K562 (cell line): Measurements from ENCODE around the gene AGFG2. TPM values are rescaled to one million over a fixed set of nuclear protein-coding genes. Genes with fewer than 3 reads are reported as not detected.
A peak's percentile ranks its signal among the peaks of the same experiment; 100 is the strongest.

Source experiments
- ATAC-seq: fragments of 200-7000 bp; cut with Tn5 transposase; 3 replicates; pipeline ENCODE4 v1.9.1; 2020; ENCODE audit warnings: moderate library complexity
- BruUV-seq: library from RNA; stranded (reverse); fragments of 400-500 nt; replicated peaks from 2 replicates; lab custom pipeline; 2021; lab: Mats Ljungman, UMichigan
- CTCF ChIA-PET: fragments of 300-600 bp; formaldehyde crosslinking; extraction: SDS; loops from one replicate; lab custom pipeline; 2021; ENCODE audit warnings: low intra/inter-chr PET ratio; lab: Yijun Ruan, JAX
- POLR2A ChIA-PET: fragments of 300-600, 350-650 bp; sonication (Branson Sonifier 250); formaldehyde crosslinking; extraction: SDS; loops from one replicate; lab custom pipeline; 2021; ENCODE audit warnings: antibody characterized with exemption, inconsistent platforms; lab: Yijun Ruan, JAX
- DNase-seq, 4 experiments: peaks; one replicate each; pipeline versions ENCODE4 v3.0.0 to v3.0.0-alpha.2; 2011 to 2018; ENCODE audit warnings: low spot score in 3 of 4, mixed read lengths in 3 of 4; ENCODE audit errors: extremely low read depth in 1 of 4
- FAIRE-seq: peaks from 2 replicates; lab custom pipeline; 2011; peaks lifted over from hg19 to GRCh38; lab: Jason Lieb, UNC
- H2AFZ ChIP-seq: 2 replicates; pipeline ENCODE4 v1.6.0; 2011; ENCODE audit warnings: low read depth, low read length, control low read depth, inconsistent platforms
- H3K27ac ChIP-seq: fragments of 200-600 bp; 3 replicates; pipeline ENCODE4 v1.8.0; 2011; ENCODE audit warnings: low read depth, mild to moderate bottlenecking, control low read depth, inconsistent platforms, low read length, moderate library complexity, mixed read lengths; ENCODE audit errors: extremely low read depth
- H3K27me3 ChIP-seq, 2 experiments: fragments of 300-600 bp in 1 of 2; 2 replicates in 1 of 2; 3 replicates in 1 of 2; pipeline versions ENCODE4 v1.6.0 to v1.8.0; 2011; ENCODE audit warnings: inconsistent platforms in 2 of 2, low read length in 2 of 2, mild to moderate bottlenecking in 1 of 2, mixed read lengths in 1 of 2, moderate library complexity in 1 of 2; ENCODE audit not compliant: control insufficient read depth in 2 of 2, insufficient read depth in 2 of 2
- H3K36me3 ChIP-seq: fragments of 300-600 bp; 3 replicates; pipeline ENCODE4 v1.8.0; 2011; ENCODE audit warnings: mild to moderate bottlenecking, low read length, inconsistent platforms; ENCODE audit not compliant: control insufficient read depth, insufficient read depth
- H3K4me1 ChIP-seq, 2 experiments: fragments of 200-600 bp in 1 of 2; replicated peaks in 1 of 2; 2 replicates in 1 of 2; 3 replicates in 1 of 2; pipeline versions ENCODE4 v1.5.1 to v1.8.0; 2011; ENCODE audit warnings: inconsistent platforms in 2 of 2, low read length in 2 of 2, mild to moderate bottlenecking in 1 of 2, mixed read lengths in 1 of 2, moderate library complexity in 1 of 2; ENCODE audit not compliant: control insufficient read depth in 2 of 2, insufficient read depth in 2 of 2
- H3K4me2 ChIP-seq: 2 replicates; pipeline ENCODE4 v1.6.1; 2011; ENCODE audit warnings: low read length, control low read depth, inconsistent platforms, mixed read lengths; ENCODE audit not compliant: insufficient read depth
- H3K4me3 ChIP-seq: fragments of 200-600 bp; sonication (generic), shearing (Covaris generic); 2 replicates; pipeline ENCODE4 v1.5.1; 2016; ENCODE audit warnings: control low read depth, inconsistent platforms
- H3K79me2 ChIP-seq: fragments of 200-600 bp; 3 replicates; pipeline ENCODE4 v1.8.0; 2011; ENCODE audit warnings: low read length, inconsistent platforms; ENCODE audit not compliant: control insufficient read depth, insufficient read depth
- H3K9ac ChIP-seq, 2 experiments: 2 replicates each; pipeline versions ENCODE4 v1.6.0 to v1.6.1; 2011; ENCODE audit warnings: low read depth in 2 of 2, low read length in 2 of 2, control low read depth in 1 of 2, inconsistent platforms in 1 of 2, mild to moderate bottlenecking in 1 of 2, mixed read lengths in 1 of 2; ENCODE audit not compliant: insufficient read depth in 1 of 2
- H3K9me1 ChIP-seq: one replicate; pipeline ENCODE4 v1.6.0; 2011; ENCODE audit warnings: inconsistent platforms, mild to moderate bottlenecking, low read length, moderate library complexity; ENCODE audit not compliant: control insufficient read depth, insufficient read depth
- H3K9me3 ChIP-seq: replicated peaks from 2 replicates; pipeline ENCODE4 v1.5.1; 2011; ENCODE audit warnings: low read depth, low read length, inconsistent platforms; ENCODE audit not compliant: control insufficient read depth, insufficient read depth
- H4K20me1 ChIP-seq: replicated peaks from 2 replicates; pipeline ENCODE4 v1.6.1; 2011; ENCODE audit warnings: low read length, inconsistent platforms, mixed read lengths; ENCODE audit not compliant: control insufficient read depth, insufficient read depth
- ASH1L ChIP-seq: fragments of 450-650 bp; IDR thresholded peaks from 2 replicates; pipeline ENCODE4 v1.6.1; 2018; ENCODE audit warnings: borderline replicate concordance, mild to moderate bottlenecking, low read depth; ENCODE audit not compliant: partially characterized antibody
- BHLHE40 ChIP-seq: IDR thresholded peaks from 2 replicates; pipeline ENCODE4 v1.6.1; 2011; ENCODE audit warnings: low read length, improper control_type of control experiment
- CHD2 ChIP-seq: IDR thresholded peaks from 2 replicates; pipeline ENCODE4 v1.6.1; 2011; ENCODE audit warnings: low read depth, low read length
- CREM ChIP-seq: IDR thresholded peaks from 2 replicates; pipeline ENCODE4 v1.6.1; 2014; ENCODE audit warnings: antibody characterized with exemption, low read depth
- DPF2 ChIP-seq: fragments of 450-650 bp; IDR thresholded peaks from 2 replicates; pipeline ENCODE4 v1.6.1; 2016
- EGR1 ChIP-seq: fragments of 450-650 bp; conservative IDR thresholded peaks from 2 replicates; pipeline ENCODE4 v1.6.1; 2017; ENCODE audit warnings: mild to moderate bottlenecking
- GABPA ChIP-seq: fragments of 200-800 bp; sonication (Bioruptor generic); conservative IDR thresholded peaks from 2 replicates; pipeline ENCODE4 v1.6.1; 2016; ENCODE audit warnings: low read depth, missing genetic modification characterization, missing compliant biosample characterization
- HMG20A ChIP-seq: fragments of 450-650 bp; formaldehyde crosslinking; conservative IDR thresholded peaks from 2 replicates; pipeline ENCODE4 v1.4.0; 2020; ENCODE audit warnings: mild to moderate bottlenecking, mixed read lengths
- KDM1A ChIP-seq, 2 experiments: fragments of 450-650 bp; IDR thresholded peaks; 2 replicates each; pipeline ENCODE4 v1.6.1; 2016; ENCODE audit warnings: mild to moderate bottlenecking in 2 of 2
- KLF13 ChIP-seq: fragments of 450-650 bp; IDR thresholded peaks from 2 replicates; pipeline ENCODE4 v1.6.1; 2016; ENCODE audit warnings: missing genetic modification characterization, low read depth, mild to moderate bottlenecking, missing compliant biosample characterization, moderate library complexity, borderline replicate concordance
- POLR2G ChIP-seq: fragments of 200-400 bp; formaldehyde crosslinking; IDR thresholded peaks from 2 replicates; pipeline ENCODE4 v1.6.1; 2017; ENCODE audit warnings: low read depth, mild to moderate bottlenecking, antibody characterized with exemption, low read length, moderate library complexity
- RBFOX2 ChIP-seq: fragments of 200-400 bp; formaldehyde crosslinking; IDR thresholded peaks from 2 replicates; pipeline ENCODE4 v1.6.1; 2017; ENCODE audit warnings: low read depth, mild to moderate bottlenecking, low read length, moderate library complexity
- RBM22 ChIP-seq: fragments of 200-400 bp; formaldehyde crosslinking; IDR thresholded peaks from 2 replicates; pipeline ENCODE4 v1.6.1; 2018; ENCODE audit warnings: low read length, low read depth; ENCODE audit not compliant: poor library complexity, severe bottlenecking
- SMAD4 ChIP-seq: fragments of 250-450 bp; sonication (Bioruptor Pico); conservative IDR thresholded peaks from 2 replicates; pipeline ENCODE4 v1.8.0; 2021; ENCODE audit warnings: inconsistent platforms, mild to moderate bottlenecking, moderate library complexity
- SMARCA5 ChIP-seq: fragments of 450-650 bp; IDR thresholded peaks from 2 replicates; pipeline ENCODE4 v1.6.1; 2016
- TCFL5 ChIP-seq: fragments of 250-450 bp; sonication (Bioruptor Pico); conservative IDR thresholded peaks from 2 replicates; pipeline ENCODE4 v1.6.1; 2021; ENCODE audit warnings: mild to moderate bottlenecking, moderate library complexity, matching md5 sums
- ZNF354B ChIP-seq: fragments of 250-450 bp; sonication (Bioruptor Pico); IDR thresholded peaks from 2 replicates; pipeline ENCODE4 v1.4.0; 2020
- WGBS: fragments of 100-300 bp; shearing (Covaris generic); methylation state at CpG from one replicate; pipeline ENCODE4 v1.1.6; 2016; ENCODE audit warnings: low coverage, mixed read lengths; ENCODE audit not compliant: insufficient coverage; ENCODE audit errors: missing lambda C conversion rate; 5-methylcytosine and 5-hydroxymethylcytosine counted together
- in situ Hi-C: fragments of 300-500 bp; cut with MboI; formaldehyde crosslinking; loops from 4 replicates; pipeline ENCODE4 v1.15.0; 2018; ENCODE audit warnings: inconsistent platforms, mixed read lengths
- intact Hi-C: fragments of 100-400 bp; cut with micrococcal nuclease; formaldehyde crosslinking; loops from 2 replicates; pipeline ENCODE4 v1.14.2; 2022
- polyA plus RNA-seq, 8 experiments: library from polyadenylated mRNA; depleted of rRNA in 4 of 8; stranded (reverse) in 5 of 8; unstranded in 3 of 8; fragments of >200 nt; fragmentation: Nextera tagmentation in 2 of 8; fragmentation: Illumina TruSeq in 1 of 8; extraction: Ambion mirVana in 2 of 8; extraction: Trizol in 1 of 8; gene quantifications; 2 replicates each; pipeline versions ENCODE4 v1.2.1 to v1.2.3, GENCODE V29; 2011 to 2014; ENCODE audit warnings: inconsistent platforms in 1 of 8, missing spikeins in 1 of 8
- total RNA-seq, 7 experiments: library from RNA; depleted of rRNA in 6 of 7; stranded (reverse); fragments of >200 nt in 6 of 7; fragmentation: Illumina TruSeq in 2 of 7; extraction: Trizol in 2 of 7; gene quantifications; 2 replicates each; pipeline versions ENCODE4 v1.2.1 to v1.2.3, GENCODE V29; 2011 to 2021; ENCODE audit warnings: low replicate concordance in 1 of 7
- TF ChIP-seq, protein P1 (sequence below): sonication (generic); formaldehyde crosslinking; IDR thresholded peaks from 2 replicates; pipeline ENCODE4 v1.9.0; 2022; ENCODE audit warnings: mild to moderate bottlenecking, missing genetic modification reagents
- TF ChIP-seq, protein P2 (sequence below): sonication (generic); formaldehyde crosslinking; IDR thresholded peaks from 2 replicates; pipeline ENCODE4 v1.5.0; 2020; ENCODE audit warnings: missing genetic modification reagents
- TF ChIP-seq, protein P3 (sequence below), 3 experiments: fragments of 200-800 bp in 1 of 3; sonication (Bioruptor generic) in 1 of 3; sonication (generic) in 1 of 3; formaldehyde crosslinking in 1 of 3; IDR thresholded peaks; 2 replicates each; pipeline versions ENCODE4 v1.6.1 to v1.8.0; 2016 to 2022; ENCODE audit warnings: mild to moderate bottlenecking in 2 of 3, missing compliant biosample characterization in 2 of 3, missing genetic modification characterization in 2 of 3, missing genetic modification reagents in 1 of 3
- TF ChIP-seq, protein P4 (sequence below): sonication (generic); formaldehyde crosslinking; IDR thresholded peaks from 2 replicates; pipeline ENCODE4 v1.9.0; 2022; ENCODE audit warnings: mild to moderate bottlenecking, missing genetic modification reagents

The AGFG2 gene
- total and polyA plus RNA-seq, 9 of the 15 experiments (the other 6 are each of a cell fraction or from before 2014, with no cell fraction given), result 0.31 to 23.1 (median 6.5) TPM

DNA sequence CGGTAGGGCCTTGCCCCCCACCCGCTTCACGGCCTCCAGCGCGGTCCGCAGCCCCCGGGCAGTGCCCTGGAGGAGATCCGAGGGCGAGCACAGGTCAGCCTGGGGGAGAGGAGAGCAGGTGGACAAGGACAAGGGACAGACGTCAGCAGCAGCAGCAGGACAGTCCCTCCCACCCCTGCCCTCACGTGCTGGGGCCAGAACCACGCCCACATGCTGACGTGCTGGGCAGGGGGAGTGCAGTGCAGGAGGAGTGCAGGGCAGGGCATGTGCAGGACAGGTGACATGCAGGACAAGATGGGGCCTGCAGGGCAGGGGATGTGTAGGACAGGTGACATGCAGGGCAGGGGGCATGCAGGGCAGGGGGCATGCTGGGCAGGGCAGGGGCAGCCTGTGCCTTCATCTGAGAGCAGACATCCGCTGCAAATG, 36.2 kb downstream of the AGFG2 start:
- Histone ChIP-seq H3K36me3 (peaks cover 64% of the 10 kb centered on the region), H3K27me3 (no peaks in the 10 kb centered on the region), H3K4me3 (no peak overlapping the region), H4K20me1 (no peaks in the 10 kb centered on the region), H3K79me2 (no peaks in the 10 kb centered on the region), H3K9ac (no peak overlapping the region; a peak in 1 of 4 replicates), H3K4me1 (peaks cover 0 to 73% of the 10 kb centered on the region in 2 experiments; a peak in 3 of 5 replicates), H3K27ac (no peak overlapping the region), H3K9me1 (peaks cover 4% of the 10 kb centered on the region), H3K4me2 (no peak overlapping the region), H2AFZ (no peak overlapping the region), H3K9me3 (no peaks in the 10 kb centered on the region)
- ATAC-seq, result peak; percentile 59
- WGBS, result 60% methylated on average over 8 of the region's 14 CpGs
- no peak for FAIRE-seq
- ChIA-PET POLR2A (interaction anchor here (3.6 kb wide), 1 partner anchor 11 kb away, joined by 27 read pairs; the partner anchor contains the start of genes FBXO24 and LRCH4), CTCF (no interaction called here)
- in situ Hi-C loops (no loop called here), intact Hi-C loops (no loop called here)
- BruUV-seq, result no TSS peak
- DNase-seq, result peak in 2 of 4 experiments; percentile 46 to 49
- TF ChIP-seq HMG20A, result no peak
- TF ChIP-seq EGR1, result 0 out of 2 replicates have a peak, but pooled peaks have one; percentile 20
- TF ChIP-seq SMAD4 (CRISPR knock-in tag), result no peak
- no peak for TF ChIP-seq DPF2
- TF ChIP-seq SMARCA5, result no peak
- TF ChIP-seq BHLHE40, result peak; percentile 96
- TF ChIP-seq RBFOX2, result peak; percentile 50; the same call in 1 of the 2 replicates
- TF ChIP-seq KDM1A (IDR thresholded peaks at IDR 0.05), result no peak
- peak; percentile 44 for TF ChIP-seq RBM22
- 0 out of 2 replicates have a peak, but pooled peaks have one; percentile 41 for TF ChIP-seq POLR2G
- peak; percentile 50; the same call in 1 of the 2 replicates for TF ChIP-seq CREM
- TF ChIP-seq, protein P1, sequence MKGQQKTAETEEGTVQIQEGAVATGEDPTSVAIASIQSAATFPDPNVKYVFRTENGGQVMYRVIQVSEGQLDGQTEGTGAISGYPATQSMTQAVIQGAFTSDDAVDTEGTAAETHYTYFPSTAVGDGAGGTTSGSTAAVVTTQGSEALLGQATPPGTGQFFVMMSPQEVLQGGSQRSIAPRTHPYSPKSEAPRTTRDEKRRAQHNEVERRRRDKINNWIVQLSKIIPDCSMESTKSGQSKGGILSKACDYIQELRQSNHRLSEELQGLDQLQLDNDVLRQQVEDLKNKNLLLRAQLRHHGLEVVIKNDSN (CRISPR knock-in tag), result peak; percentile 85
- TF ChIP-seq, protein P2, sequence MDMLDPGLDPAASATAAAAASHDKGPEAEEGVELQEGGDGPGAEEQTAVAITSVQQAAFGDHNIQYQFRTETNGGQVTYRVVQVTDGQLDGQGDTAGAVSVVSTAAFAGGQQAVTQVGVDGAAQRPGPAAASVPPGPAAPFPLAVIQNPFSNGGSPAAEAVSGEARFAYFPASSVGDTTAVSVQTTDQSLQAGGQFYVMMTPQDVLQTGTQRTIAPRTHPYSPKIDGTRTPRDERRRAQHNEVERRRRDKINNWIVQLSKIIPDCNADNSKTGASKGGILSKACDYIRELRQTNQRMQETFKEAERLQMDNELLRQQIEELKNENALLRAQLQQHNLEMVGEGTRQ (CRISPR knock-in tag), result peak; percentile 66
- TF ChIP-seq, protein P3, sequence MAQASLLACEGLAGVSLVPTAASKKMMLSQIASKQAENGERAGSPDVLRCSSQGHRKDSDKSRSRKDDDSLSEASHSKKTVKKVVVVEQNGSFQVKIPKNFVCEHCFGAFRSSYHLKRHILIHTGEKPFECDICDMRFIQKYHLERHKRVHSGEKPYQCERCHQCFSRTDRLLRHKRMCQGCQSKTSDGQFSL (CRISPR knock-in tag; IDR thresholded peaks at IDR 0.05), result no peak
- TF ChIP-seq, protein P3 (tag; IDR thresholded peaks at IDR 0.05), result no peak
- no peak for TF ChIP-seq GABPA
- TF ChIP-seq, protein P4, sequence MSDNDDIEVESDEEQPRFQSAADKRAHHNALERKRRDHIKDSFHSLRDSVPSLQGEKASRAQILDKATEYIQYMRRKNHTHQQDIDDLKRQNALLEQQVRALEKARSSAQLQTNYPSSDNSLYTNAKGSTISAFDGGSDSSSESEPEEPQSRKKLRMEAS (CRISPR knock-in tag), result peak; percentile 55
- TF ChIP-seq ASH1L, result no peak
- TF ChIP-seq ZNF354B (CRISPR knock-in tag), result no peak
- TF ChIP-seq KLF13 (tag), result no peak
- no peak for TF ChIP-seq CHD2
- no peak for TF ChIP-seq TCFL5 (CRISPR knock-in tag)
